Muscle of leg (tissue), 11 donors: ENCODE results near the gene RALGDS. TPM values are rescaled to one million over a fixed set of nuclear protein-coding genes. Genes with fewer than 3 reads are reported as not detected.

Source experiments
- DNase-seq: peaks from one replicate; pipeline ENCODE4 v3.0.0; 2013
- H3K27ac ChIP-seq: one replicate; pipeline ENCODE4 v1.5.1; 2013; ENCODE audit warnings: mild to moderate bottlenecking, low read length, control low read depth
- H3K27me3 ChIP-seq: one replicate; pipeline ENCODE4 v1.6.1; 2013; ENCODE audit warnings: low read length; ENCODE audit not compliant: control insufficient read depth, insufficient read depth
- H3K36me3 ChIP-seq: one replicate; pipeline ENCODE4 v1.6.1; 2013; ENCODE audit warnings: low read length; ENCODE audit not compliant: control insufficient read depth, insufficient read depth
- H3K4me1 ChIP-seq: one replicate; pipeline ENCODE4 v1.6.1; 2013; ENCODE audit warnings: low read length; ENCODE audit not compliant: control insufficient read depth, insufficient read depth
- H3K4me3 ChIP-seq: one replicate; pipeline ENCODE4 v1.5.1; 2013; ENCODE audit warnings: low read length, control low read depth
- H3K9me3 ChIP-seq: replicated peaks from 2 replicates; pipeline ENCODE4 v1.6.1; 2013; ENCODE audit warnings: low read depth, low read length; ENCODE audit not compliant: control insufficient read depth
- WGBS: methylation state at CpG from one replicate; pipeline ENCODE4 v1.1.5; 2013; ENCODE audit warnings: missing lambda C conversion rate; ENCODE audit not compliant: insufficient coverage; 5-methylcytosine and 5-hydroxymethylcytosine counted together
- polyA plus RNA-seq, 8 donors: library from polyadenylated mRNA; unstranded; fragments of 120-200 nt; gene quantifications; one replicate each; pipeline versions ENCODE4 v1.2.1 to v1.2.3, GENCODE V29; 2013; ENCODE audit warnings: inconsistent platforms in 1 of 8, low replicate concordance in 1 of 8; ENCODE audit not compliant: insufficient read length in 8 of 8, insufficient read depth in 1 of 8
- total RNA-seq: library from RNA; stranded (reverse); fragments of 120-200 nt; gene quantifications from one replicate; pipeline ENCODE4 v1.2.4, GENCODE V29; 2013

Gene RALGDS
- total and polyA plus RNA-seq, 9 donors: 42.5 to 53.2 (median 49.0) TPM

DNA sequence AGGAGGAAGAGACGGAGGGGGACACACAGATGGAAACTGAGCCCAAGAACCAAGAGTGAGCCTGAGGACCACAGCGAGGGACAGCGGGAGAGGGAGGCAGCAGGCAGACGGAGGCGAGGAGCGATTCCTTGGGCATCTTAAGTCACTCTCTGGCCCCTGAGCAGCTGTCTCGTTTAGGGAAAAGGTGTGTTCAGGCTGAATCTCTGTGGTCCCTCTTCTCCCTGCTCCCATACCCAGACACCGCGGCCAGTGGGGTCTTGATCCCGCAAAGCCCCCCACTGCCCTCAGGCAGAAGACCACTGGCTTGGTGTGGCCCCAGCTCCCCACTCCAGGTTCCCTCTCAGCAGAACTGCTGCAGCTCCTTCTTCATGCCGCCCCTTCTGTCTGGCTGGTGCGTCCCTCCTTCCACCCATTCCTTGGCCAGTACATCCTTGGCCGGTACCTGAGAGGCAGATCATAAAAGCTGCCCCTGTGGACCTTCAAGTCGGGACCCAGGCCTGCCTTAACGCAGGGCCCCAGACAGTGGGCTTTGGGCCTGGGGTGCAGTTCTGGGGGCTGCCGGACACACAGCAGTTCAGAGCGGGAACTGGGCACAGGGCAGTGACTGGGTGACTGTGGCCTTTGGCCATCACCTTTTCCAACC lies 5.8 kb upstream of the RALGDS start:
- Histone ChIP-seq H3K27ac (peak overlapping the region; percentile 77), H3K4me1 (peaks cover 51% of the 10 kb centered on the region), H3K36me3 (peaks cover 4% of the 10 kb centered on the region), H3K27me3 (no peaks in the 10 kb centered on the region), H3K4me3 (no peak overlapping the region), H3K9me3 (no peaks in the 10 kb centered on the region)
- DNase-seq: no peak
- 66% methylated on average over 11 of the region's 17 CpGs for WGBS

DNA sequence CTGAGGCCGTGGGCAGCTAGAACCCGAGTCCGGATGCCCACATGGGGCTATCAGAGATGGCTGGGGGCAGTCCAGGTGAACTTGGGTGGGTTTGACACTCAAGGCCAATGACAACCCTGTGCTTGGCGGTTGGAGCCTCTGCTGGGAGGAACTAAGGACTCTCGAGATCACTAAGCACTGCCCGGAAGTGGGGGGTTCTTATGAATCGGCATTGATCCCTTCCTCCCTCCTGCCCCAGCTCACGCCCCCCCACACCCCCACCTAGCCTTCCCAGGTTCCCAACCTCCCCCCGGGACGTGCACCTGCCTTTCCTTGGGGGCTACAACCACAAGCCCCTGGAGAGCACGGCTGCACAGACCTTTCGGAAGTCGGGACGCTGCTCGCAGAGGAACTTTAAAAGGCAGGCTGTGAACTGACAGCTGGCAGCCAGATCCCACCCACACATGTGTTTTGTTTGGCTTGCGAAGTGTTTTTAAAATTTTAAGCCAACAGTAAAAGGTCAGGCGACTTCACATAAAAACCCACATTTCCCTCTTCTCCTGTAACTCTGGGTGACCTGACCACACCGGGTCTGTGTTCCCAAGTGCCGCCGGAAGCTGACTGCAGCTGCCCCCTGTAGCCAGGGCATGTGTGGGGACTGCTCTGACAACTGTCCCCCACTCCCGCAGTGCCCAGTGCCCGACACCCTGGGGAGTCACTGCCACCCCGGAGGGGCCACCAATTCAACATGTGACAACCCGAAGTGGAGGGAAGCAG lies 5.1 kb upstream of the RALGDS start:
- Histone ChIP-seq H3K36me3 (peaks cover 4% of the 10 kb centered on the region), H3K4me3 (no peak overlapping the region), H3K27ac (peak overlapping the region; percentile 77), H3K27me3 (no peaks in the 10 kb centered on the region), H3K9me3 (no peaks in the 10 kb centered on the region), H3K4me1 (peaks cover 51% of the 10 kb centered on the region)
- 30% methylated on average over 8 of the region's 24 CpGs for WGBS
- DNase-seq: peak; percentile 81

DNA sequence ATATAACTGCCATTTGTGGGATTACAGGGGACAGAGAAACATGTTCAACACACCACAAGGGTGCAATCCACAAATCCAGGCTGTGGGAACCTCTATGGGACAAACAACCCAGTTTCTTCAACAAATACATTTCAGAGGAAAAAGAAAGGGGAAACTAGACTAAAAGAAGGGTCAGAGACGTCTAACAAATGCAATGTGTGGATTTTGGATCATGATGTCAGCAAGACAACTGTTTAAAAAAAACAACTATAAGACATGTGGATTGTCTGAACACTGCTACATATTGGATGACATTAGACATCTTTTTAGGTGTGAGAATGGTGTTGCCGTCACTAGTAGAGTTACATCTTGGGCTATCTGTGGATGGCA lies 3.9 kb upstream of the RALGDS start:
- Histone ChIP-seq H3K36me3 (peaks cover 4% of the 10 kb centered on the region), H3K27ac (no peak overlapping the region), H3K9me3 (no peaks in the 10 kb centered on the region), H3K4me1 (peaks cover 57% of the 10 kb centered on the region), H3K27me3 (no peaks in the 10 kb centered on the region), H3K4me3 (no peak overlapping the region)
- WGBS: 100% methylated on average over 1 of the region's 2 CpGs
- no peak for DNase-seq

DNA sequence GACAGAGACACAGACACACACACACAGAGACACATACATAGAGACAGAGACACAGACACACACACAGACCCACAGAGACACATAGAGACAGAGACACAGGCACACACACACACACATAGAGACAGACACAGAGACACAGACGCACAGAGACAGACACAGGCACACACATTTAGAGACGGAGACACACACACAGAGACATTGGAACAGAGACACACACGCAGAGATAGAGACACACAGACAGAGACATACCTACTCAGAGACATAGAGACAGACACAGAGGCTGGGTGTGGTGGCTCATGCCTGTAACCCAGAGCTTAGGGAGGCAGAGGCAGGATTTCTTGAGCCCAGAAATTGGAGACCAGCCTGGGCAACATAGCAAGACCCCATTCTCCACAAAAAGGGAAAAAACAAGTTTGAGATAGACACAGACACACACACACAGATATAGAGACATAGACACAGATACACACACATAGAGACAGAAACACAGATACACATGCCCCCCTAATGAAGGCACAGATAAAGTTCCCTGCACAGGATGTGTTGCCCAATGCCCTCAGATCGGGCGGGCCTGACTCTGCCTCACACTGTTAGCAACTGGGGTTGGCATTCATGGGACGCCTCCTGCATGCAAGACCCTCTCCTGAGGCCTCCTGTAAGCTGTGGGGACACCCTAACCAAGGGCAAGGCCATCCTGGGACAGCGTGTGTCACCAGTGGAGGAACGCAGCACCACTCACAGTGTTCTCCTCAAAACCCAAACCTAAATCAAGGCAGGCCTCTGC lies 3.3 kb upstream of the RALGDS start:
- no peaks in the 10 kb centered on the region for H3K9me3 ChIP-seq
- no peaks in the 10 kb centered on the region for H3K27me3 ChIP-seq
- DNase-seq: no peak
- peaks cover 63% of the 10 kb centered on the region for H3K4me1 ChIP-seq
- H3K36me3 ChIP-seq: peaks cover 4% of the 10 kb centered on the region
- no peak overlapping the region for H3K27ac ChIP-seq
- 83% methylated on average over 3 of the region's 8 CpGs for WGBS
- H3K4me3 ChIP-seq: no peak overlapping the region

DNA sequence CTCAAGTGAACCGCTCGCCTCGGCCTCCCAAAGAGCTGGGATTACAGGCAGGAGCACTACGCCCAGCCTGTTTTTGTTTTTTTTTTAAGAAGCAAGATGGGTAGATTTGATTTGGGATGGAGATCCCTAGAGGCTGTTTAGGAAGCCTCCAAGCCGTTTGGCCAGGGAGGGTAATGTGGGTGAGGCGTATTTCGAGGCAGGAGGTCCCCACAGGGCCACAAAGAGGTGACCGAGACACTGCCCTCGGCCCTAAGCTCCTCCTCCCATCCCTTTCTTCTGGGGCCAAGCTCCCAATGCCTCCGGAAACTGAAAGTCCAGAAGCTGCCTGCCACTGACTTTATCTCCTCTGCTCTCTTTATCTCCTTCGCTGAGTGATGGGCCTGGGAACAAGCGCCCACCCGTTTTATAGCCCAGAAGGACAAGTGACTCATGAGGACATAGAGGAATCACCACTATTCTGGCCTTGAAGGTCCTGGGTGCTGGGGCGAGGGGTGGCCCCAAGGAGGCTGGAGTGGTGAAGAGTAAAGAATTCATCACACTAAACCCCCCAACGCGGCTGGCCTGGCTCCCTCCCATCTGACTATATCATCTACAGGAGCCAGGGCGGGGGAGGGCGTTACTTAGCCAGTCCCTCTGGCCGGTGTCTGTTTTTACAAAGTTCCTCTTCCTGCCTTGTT lies 2.0 kb upstream of the RALGDS start:
- Histone ChIP-seq H3K9me3 (no peaks in the 10 kb centered on the region), H3K36me3 (peaks cover 2% of the 10 kb centered on the region), H3K4me1 (peaks cover 68% of the 10 kb centered on the region), H3K4me3 (no peak overlapping the region), H3K27me3 (peaks cover 2% of the 10 kb centered on the region), H3K27ac (peak overlapping the region; percentile 11)
- DNase-seq: no peak
- WGBS: 45% methylated on average over 4 of the region's 19 CpGs

DNA sequence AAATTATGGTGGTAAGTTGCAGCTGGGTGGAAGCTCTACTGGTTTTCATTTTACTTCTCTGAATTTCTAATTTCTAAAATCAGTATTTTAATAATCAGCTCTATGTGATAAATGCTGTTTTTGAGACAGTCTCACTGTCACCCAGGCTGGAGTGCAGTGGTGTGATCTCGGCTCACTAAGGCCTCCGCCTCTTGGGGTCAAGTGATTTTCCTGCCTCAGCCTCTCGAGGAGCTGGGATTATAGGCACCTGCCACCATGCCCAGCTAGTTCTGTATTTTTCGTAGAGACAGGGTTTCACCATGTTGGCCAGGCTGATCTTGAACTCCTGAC lies 1.5 kb upstream of the RALGDS start:
- DNase-seq: no peak
- Histone ChIP-seq H3K27me3 (peaks cover 2% of the 10 kb centered on the region), H3K9me3 (no peaks in the 10 kb centered on the region), H3K4me3 (no peak overlapping the region), H3K27ac (peak overlapping the region; percentile 11), H3K4me1 (peaks cover 70% of the 10 kb centered on the region), H3K36me3 (peaks cover 2% of the 10 kb centered on the region)
- 56% methylated on average over 4 of the region's 4 CpGs for WGBS

DNA sequence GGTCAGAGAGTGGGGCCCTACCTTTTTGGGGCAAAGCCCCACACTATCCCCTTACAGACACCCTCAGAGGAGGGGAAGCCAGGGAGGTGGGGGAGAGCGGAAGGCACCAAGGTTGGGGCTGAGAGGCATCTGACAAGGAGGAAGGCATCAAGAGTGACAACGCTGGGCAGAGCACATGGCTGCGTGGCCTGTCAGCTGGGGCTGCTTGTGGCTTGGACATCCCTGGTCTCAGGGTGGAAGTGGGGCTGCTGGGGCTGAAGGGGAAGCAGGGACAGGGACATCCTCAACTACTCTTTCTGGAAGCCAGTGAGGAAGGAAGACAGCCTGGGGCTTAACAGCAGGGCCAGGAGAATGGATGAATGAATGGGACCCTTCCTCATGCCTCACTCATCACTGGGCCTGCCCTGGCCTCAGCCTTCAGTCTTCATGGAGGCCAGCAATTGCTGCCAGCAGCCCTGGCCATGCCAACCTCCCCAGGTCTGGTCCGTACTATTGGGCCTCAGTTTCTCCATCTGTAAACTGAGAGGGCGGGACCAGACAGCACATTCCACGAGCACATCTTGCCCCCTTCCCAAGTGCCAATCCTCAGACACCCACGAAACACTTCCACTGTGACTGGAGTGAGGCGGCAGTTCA lies 993 bp upstream of the RALGDS start:
- DNase-seq: no peak
- Histone ChIP-seq H3K4me1 (peaks cover 70% of the 10 kb centered on the region), H3K9me3 (no peaks in the 10 kb centered on the region), H3K36me3 (peaks cover 2% of the 10 kb centered on the region), H3K4me3 (no peak overlapping the region), H3K27me3 (peaks cover 2% of the 10 kb centered on the region), H3K27ac (peak overlapping the region; percentile 78)
- WGBS: 79% methylated on average over 4 of the region's 8 CpGs

DNA sequence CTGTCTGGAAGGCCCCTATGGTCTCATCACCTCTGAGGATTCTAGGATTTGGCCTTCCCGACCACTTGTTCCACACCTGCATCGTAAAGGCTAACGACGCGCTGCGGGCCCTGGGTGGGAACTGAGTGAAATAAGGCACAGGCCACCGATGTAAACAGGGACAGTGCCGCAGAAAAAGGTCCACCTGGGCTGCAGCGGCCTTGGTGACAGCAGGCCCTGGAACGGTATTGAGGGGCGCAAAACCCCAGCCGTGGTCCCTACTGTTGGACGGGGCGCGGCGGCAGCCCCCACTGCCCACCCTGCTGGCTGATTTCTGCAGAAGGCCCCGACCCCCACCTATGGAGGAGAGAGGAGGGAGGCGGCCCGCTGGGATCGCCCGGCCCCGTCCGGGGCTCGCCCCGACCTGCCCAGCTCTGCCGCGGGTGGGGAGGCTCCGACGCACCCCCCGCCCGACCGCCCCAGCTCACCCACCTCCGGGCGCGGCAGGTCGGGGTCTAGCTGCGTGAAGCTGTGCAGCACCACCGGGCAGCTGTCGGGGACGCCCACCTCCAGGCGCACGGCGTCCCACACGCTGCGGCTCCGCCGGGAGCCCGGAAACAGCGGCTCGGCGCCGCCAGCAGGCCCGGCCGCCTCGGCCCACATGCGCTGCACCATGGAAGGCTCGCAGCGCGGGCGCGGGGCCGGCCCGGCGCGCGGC lies 391 bp downstream of the RALGDS start:
- Histone ChIP-seq H3K9me3 (no peaks in the 10 kb centered on the region), H3K4me1 (peaks cover 70% of the 10 kb centered on the region), H3K27me3 (peaks cover 2% of the 10 kb centered on the region), H3K4me3 (peak overlapping the region; percentile 77), H3K27ac (peak overlapping the region; percentile 88), H3K36me3 (peaks cover 12% of the 10 kb centered on the region)
- peak; percentile 63 for DNase-seq
- WGBS: under 1% methylated on average over 49 of the region's 66 CpGs

DNA sequence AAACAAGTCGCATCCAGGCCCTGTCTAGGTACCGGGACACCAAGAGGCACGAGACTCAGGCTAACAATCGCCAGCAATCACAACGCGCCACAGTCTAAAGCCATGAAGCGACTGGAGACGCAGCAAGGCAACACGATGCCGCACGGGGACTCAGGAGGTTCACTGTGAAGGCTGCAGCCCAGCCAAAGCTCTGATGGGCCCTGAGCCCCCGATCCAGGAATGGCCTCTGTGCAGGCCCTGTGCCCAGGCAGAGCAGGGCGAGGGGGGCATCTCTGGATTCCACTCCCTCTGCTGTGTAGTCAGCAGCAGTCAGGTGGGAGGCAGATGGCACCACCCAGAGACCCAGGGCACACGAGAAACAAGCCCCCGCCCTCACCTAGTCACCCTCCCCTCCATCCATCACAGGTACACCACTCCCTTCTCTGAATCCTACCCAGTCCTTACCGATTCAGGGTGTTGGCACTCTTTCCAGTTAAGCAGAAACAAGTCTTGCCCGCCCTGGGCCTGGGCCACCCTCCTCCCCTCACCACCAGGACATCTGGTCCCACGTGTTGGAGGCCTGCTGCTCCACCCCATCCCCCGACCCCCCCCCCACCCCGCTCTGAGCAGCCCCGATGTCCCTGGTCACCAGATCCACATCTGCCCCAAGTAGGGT lies 1.1 kb downstream of the RALGDS start:
- H3K4me1 ChIP-seq: peaks cover 74% of the 10 kb centered on the region
- H3K27me3 ChIP-seq: peaks cover 2% of the 10 kb centered on the region
- H3K27ac ChIP-seq: peak overlapping the region; percentile 88
- DNase-seq: peak; percentile 59
- peaks cover 12% of the 10 kb centered on the region for H3K36me3 ChIP-seq
- H3K4me3 ChIP-seq: peak overlapping the region; percentile 77
- H3K9me3 ChIP-seq: no peaks in the 10 kb centered on the region
- 7% methylated on average over 15 of the region's 21 CpGs for WGBS
